ENCODE measurements around the gene JUN. TPM values are rescaled to one million over a fixed set of nuclear protein-coding genes. Genes with fewer than 3 reads are reported as not detected.

The JUN gene
- total and polyA plus RNA-seq, 2 donors (not counting 3 experiments of a cell fraction or from before 2014, with no cell fraction given) = 88.3 to 89.3 TPM

DNA sequence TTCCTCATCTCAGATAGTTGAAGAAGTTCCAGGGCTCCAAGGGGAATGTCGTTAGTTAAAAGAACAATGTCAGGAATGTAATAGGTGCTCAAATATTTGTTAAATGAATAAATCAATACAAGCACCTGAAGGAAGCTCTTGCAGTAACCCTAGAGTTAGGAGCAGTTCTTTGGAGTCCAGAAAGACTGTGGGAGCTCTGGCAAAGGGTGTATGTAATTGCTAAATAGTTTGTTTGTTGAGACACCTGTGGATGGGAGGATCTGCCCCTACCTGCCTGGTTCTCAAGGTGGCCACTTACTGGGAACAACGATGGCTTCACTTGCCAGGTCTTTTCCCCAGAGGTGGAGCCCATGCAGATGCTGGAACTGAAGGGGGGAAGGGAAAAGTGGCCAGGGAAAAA is 27.5 kb upstream of the JUN start:
- H3K27ac ChIP-seq (ENCODE audit: insufficient read depth, low read depth, low read length) = no peak overlapping the region
- TF ChIP-seq, protein P1, sequence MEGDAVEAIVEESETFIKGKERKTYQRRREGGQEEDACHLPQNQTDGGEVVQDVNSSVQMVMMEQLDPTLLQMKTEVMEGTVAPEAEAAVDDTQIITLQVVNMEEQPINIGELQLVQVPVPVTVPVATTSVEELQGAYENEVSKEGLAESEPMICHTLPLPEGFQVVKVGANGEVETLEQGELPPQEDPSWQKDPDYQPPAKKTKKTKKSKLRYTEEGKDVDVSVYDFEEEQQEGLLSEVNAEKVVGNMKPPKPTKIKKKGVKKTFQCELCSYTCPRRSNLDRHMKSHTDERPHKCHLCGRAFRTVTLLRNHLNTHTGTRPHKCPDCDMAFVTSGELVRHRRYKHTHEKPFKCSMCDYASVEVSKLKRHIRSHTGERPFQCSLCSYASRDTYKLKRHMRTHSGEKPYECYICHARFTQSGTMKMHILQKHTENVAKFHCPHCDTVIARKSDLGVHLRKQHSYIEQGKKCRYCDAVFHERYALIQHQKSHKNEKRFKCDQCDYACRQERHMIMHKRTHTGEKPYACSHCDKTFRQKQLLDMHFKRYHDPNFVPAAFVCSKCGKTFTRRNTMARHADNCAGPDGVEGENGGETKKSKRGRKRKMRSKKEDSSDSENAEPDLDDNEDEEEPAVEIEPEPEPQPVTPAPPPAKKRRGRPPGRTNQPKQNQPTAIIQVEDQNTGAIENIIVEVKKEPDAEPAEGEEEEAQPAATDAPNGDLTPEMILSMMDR (IDR thresholded peaks at IDR 0.05; ENCODE audit: extremely low read depth in 1 of 2, insufficient read depth in 1 of 2, low read depth in 1 of 2, low read length in 2 of 2) = no peak
- TF ChIP-seq FOS (IDR thresholded peaks at IDR 0.05; ENCODE audit: borderline replicate concordance, insufficient read depth, low read length) (no peak), GATA2 (IDR thresholded peaks at IDR 0.05; ENCODE audit: insufficient read depth, insufficient read length, low read depth, low read length) (no peak), JUN (IDR thresholded peaks at IDR 0.05; ENCODE audit: borderline replicate concordance, insufficient read depth, insufficient read length, low read depth) (no peak)
- H3K9me1 ChIP-seq (replicated peaks; ENCODE audit: control insufficient read depth, extremely low read depth, insufficient read depth, low read length) = no peaks in the 10 kb centered on the region
- H3K4me3 ChIP-seq (replicated peaks in 1 of 3; ENCODE audit: insufficient read depth in 1 of 3, low read depth in 1 of 3, low read length in 3 of 3) = no peak overlapping the region
- no TSS peak for BruUV-seq (replicated peaks)
- intact Hi-C loops (cut with micrococcal nuclease) = no loop called here
- no peaks in the 10 kb centered on the region for H3K36me3 ChIP-seq (ENCODE audit: control insufficient read depth in 2 of 2, extremely low read depth in 1 of 2, insufficient read depth in 2 of 2, low read length in 2 of 2)
- no peak for FAIRE-seq
- no peak overlapping the region for H2AFZ ChIP-seq (ENCODE audit: low read depth, low read length)
- no peak overlapping the region for H3K4me2 ChIP-seq (ENCODE audit: insufficient read depth, low read length)
- no peaks in the 10 kb centered on the region for H3K27me3 ChIP-seq (ENCODE audit: control insufficient read depth in 2 of 2, insufficient read depth in 2 of 2, low read length in 2 of 2)
- no peak for DNase-seq (ENCODE audit: low read depth, low spot score)
- H3K79me2 ChIP-seq (ENCODE audit: control insufficient read depth, insufficient read depth, low read length) = no peaks in the 10 kb centered on the region
- ChIA-PET CTCF (no interaction called here), POLR2A (no interaction called here)
- dilution Hi-C loops (cut with MboI; ENCODE audit: extremely low pct_ligation_motif_present, low sequenced_read_pairs) = no loop called here
- H3K9me3 ChIP-seq (replicated peaks; ENCODE audit: control insufficient read depth, insufficient read depth, low read length) = no peaks in the 10 kb centered on the region
- H3K9ac ChIP-seq (replicated peaks; ENCODE audit: extremely low read depth, insufficient read depth, low read length) = no peak overlapping the region
- H4K20me1 ChIP-seq (replicated peaks; ENCODE audit: control insufficient read depth, extremely low read depth, insufficient read depth, low read length) = no peaks in the 10 kb centered on the region
- H3K4me1 ChIP-seq (ENCODE audit: control insufficient read depth, extremely low read depth, insufficient read depth, low read length) = peaks cover 35% of the 10 kb centered on the region

DNA sequence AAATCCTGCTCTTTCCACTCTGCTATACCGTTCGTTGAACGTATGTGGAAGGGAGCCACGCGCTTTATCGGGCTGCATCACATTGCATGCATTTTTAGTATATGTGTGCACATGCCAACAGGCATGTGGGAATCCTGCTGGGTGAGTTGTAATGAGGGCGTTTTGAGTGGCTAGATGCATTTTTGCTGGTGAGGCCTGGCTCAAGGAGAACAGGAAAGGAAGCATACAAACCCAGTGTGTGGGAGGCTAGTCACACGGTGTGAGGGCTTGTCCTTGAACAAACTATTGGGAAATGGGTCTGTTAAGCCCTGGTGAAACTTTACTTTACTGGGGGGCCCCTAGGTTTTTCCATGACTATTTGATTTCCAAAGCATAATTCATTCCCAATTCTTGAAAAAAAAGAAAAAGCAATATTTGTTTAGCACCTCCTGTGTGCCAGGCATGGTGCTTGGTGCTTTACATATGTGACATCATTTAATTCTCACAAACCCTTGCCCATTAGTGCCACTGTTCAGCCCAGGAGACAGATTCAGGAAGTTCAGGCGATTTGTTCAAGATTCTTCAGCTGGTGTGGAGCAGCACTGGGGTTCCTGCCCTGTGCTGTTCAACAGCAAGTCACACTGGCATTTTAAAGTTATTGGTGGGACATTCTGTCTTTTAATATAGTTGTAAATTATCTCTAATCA is 25.6 kb upstream of the JUN start:
- no peaks in the 10 kb centered on the region for H4K20me1 ChIP-seq (replicated peaks; ENCODE audit: control insufficient read depth, extremely low read depth, insufficient read depth, low read length)
- no peaks in the 10 kb centered on the region for H3K9me1 ChIP-seq (replicated peaks; ENCODE audit: control insufficient read depth, extremely low read depth, insufficient read depth, low read length)
- dilution Hi-C loops (cut with MboI; ENCODE audit: extremely low pct_ligation_motif_present, low sequenced_read_pairs) (no loop called here), intact Hi-C loops (cut with micrococcal nuclease) (no loop called here)
- no peaks in the 10 kb centered on the region for H3K9me3 ChIP-seq (replicated peaks; ENCODE audit: control insufficient read depth, insufficient read depth, low read length)
- no peak overlapping the region for H3K4me3 ChIP-seq (replicated peaks in 1 of 3; ENCODE audit: insufficient read depth in 1 of 3, low read depth in 1 of 3, low read length in 3 of 3)
- DNase-seq (ENCODE audit: low read depth, low spot score) = peak; percentile 11
- ChIA-PET POLR2A (no interaction called here), CTCF (no interaction called here)
- no peak for FAIRE-seq
- peaks cover 21% of the 10 kb centered on the region for H3K4me1 ChIP-seq (ENCODE audit: control insufficient read depth, extremely low read depth, insufficient read depth, low read length)
- H2AFZ ChIP-seq (ENCODE audit: low read depth, low read length) = no peak overlapping the region
- TF ChIP-seq, protein P1 (IDR thresholded peaks at IDR 0.05; ENCODE audit: extremely low read depth in 1 of 2, insufficient read depth in 1 of 2, low read depth in 1 of 2, low read length in 2 of 2) = no peak
- no peak for TF ChIP-seq MYC (IDR thresholded peaks at IDR 0.05; ENCODE audit: low read depth, low read length)
- TF ChIP-seq EZH2 (IDR thresholded peaks at IDR 0.05; ENCODE audit: borderline replicate concordance, low read depth, low read length, severe bottlenecking) = no peak
- TF ChIP-seq JUN (IDR thresholded peaks at IDR 0.05; ENCODE audit: borderline replicate concordance, insufficient read depth, insufficient read length, low read depth) = no peak
- TF ChIP-seq POLR2AphosphoS5 (IDR thresholded peaks at IDR 0.05; ENCODE audit: insufficient read depth, low read depth, low read length) = no peak
- no peak for TF ChIP-seq GATA2 (IDR thresholded peaks at IDR 0.05; ENCODE audit: insufficient read depth, insufficient read length, low read depth, low read length)
- no peak for TF ChIP-seq POLR2A (IDR thresholded peaks at IDR 0.05; ENCODE audit: low read depth, low read length)
- no peak for TF ChIP-seq FOS (IDR thresholded peaks at IDR 0.05; ENCODE audit: borderline replicate concordance, insufficient read depth, low read length)
- no peak overlapping the region for H3K4me2 ChIP-seq (ENCODE audit: insufficient read depth, low read length)
- no peaks in the 10 kb centered on the region for H3K36me3 ChIP-seq (ENCODE audit: control insufficient read depth in 2 of 2, extremely low read depth in 1 of 2, insufficient read depth in 2 of 2, low read length in 2 of 2)
- BruUV-seq (replicated peaks) = no TSS peak
- H3K9ac ChIP-seq (replicated peaks; ENCODE audit: extremely low read depth, insufficient read depth, low read length) = no peak overlapping the region
- no peak overlapping the region for H3K27ac ChIP-seq (ENCODE audit: insufficient read depth, low read depth, low read length)
- H3K27me3 ChIP-seq (ENCODE audit: control insufficient read depth in 2 of 2, insufficient read depth in 2 of 2, low read length in 2 of 2) = no peaks in the 10 kb centered on the region
- no peaks in the 10 kb centered on the region for H3K79me2 ChIP-seq (ENCODE audit: control insufficient read depth, insufficient read depth, low read length)

Measured in endothelial cell of umbilical vein (primary cell).